A673 (cell line): ENCODE data around the gene BTN1A1. TPM values are rescaled to one million over a fixed set of nuclear protein-coding genes. Genes with fewer than 3 reads are reported as not detected.

ENCODE experiments used
- BruUV-seq: library from RNA; stranded (reverse); fragments of 400-500 nt; replicated peaks from 2 replicates; lab custom pipeline; 2021; lab: Mats Ljungman, UMichigan
- CTCF ChIA-PET: fragments of 300-600 bp; sonication (Branson Sonifier 250); formaldehyde crosslinking; loops from one replicate; lab custom pipeline; 2022; ENCODE audit warnings: antibody characterized with exemption; lab: Charles Lee
- POLR2A ChIA-PET: fragments of 300-600 bp; sonication (Branson Sonifier 250); formaldehyde crosslinking; loops from one replicate; lab custom pipeline; 2022; ENCODE audit warnings: antibody characterized with exemption; ENCODE audit not compliant: low non-redundant PET; lab: Charles Lee
- DNase-seq: peaks from one replicate; pipeline ENCODE4 v3.0.0-alpha.2; 2015; ENCODE audit warnings: low spot score
- H3K27ac ChIP-seq: fragments of 200-600 bp; sonication (generic); 2 replicates; pipeline ENCODE4 v1.5.1; 2016; ENCODE audit warnings: mixed run types, low read depth, mild to moderate bottlenecking, mixed read lengths, antibody characterized with exemption, low read length; ENCODE audit not compliant: poor library complexity, severe bottlenecking
- H3K27me3 ChIP-seq: fragments of 200-600 bp; sonication (generic); replicated peaks from 2 replicates; pipeline ENCODE4 v1.6.1; 2017; ENCODE audit warnings: mixed run types, low read depth, mild to moderate bottlenecking, mixed read lengths, antibody characterized with exemption, low read length; ENCODE audit not compliant: insufficient read depth, poor library complexity
- H3K36me3 ChIP-seq: fragments of 200-600 bp; sonication (generic); 2 replicates; pipeline ENCODE4 v1.6.1; 2016; ENCODE audit warnings: mixed run types, mild to moderate bottlenecking, mixed read lengths, antibody characterized with exemption, low read length; ENCODE audit not compliant: insufficient read depth, poor library complexity, severe bottlenecking
- H3K4me1 ChIP-seq: fragments of 200-600 bp; sonication (generic); 2 replicates; pipeline ENCODE4 v1.6.1; 2017; ENCODE audit warnings: mixed run types, mild to moderate bottlenecking, mixed read lengths, antibody characterized with exemption, low read length; ENCODE audit not compliant: insufficient read depth, poor library complexity, severe bottlenecking
- H3K4me3 ChIP-seq: fragments of 200-600 bp; sonication (generic); 2 replicates; pipeline ENCODE4 v1.5.1; 2016; ENCODE audit warnings: low read depth, mixed run types, mild to moderate bottlenecking, mixed read lengths, low read length; ENCODE audit not compliant: poor library complexity, severe bottlenecking
- H3K9me3 ChIP-seq: fragments of 200-600 bp; sonication (generic); 2 replicates; pipeline ENCODE4 v1.6.1; 2016; ENCODE audit warnings: mixed run types, low read depth, mild to moderate bottlenecking, mixed read lengths, antibody characterized with exemption, low read length; ENCODE audit not compliant: poor library complexity, severe bottlenecking
- EZH2 ChIP-seq: fragments of 200-600 bp; sonication (generic); IDR thresholded peaks from 2 replicates; pipeline ENCODE4 v1.6.1; 2017; ENCODE audit warnings: borderline replicate concordance, low read depth, mild to moderate bottlenecking, mixed read lengths, antibody characterized with exemption, low read length; ENCODE audit not compliant: poor library complexity, severe bottlenecking
- intact Hi-C: fragments of 100-400 bp; cut with micrococcal nuclease; formaldehyde crosslinking; loops from one replicate; pipeline ENCODE4 v1.10.0; 2022; ENCODE audit not compliant: unreplicated experiment
- total RNA-seq: library from RNA; stranded (reverse); gene quantifications from 2 replicates; pipeline ENCODE4 v1.2.3, GENCODE V29; 2021
- TF ChIP-seq, protein P1 (sequence below): fragments of 300-800, 200-600 bp; sonication (generic); conservative IDR thresholded peaks from 2 replicates; pipeline ENCODE4 v1.5.1; 2017; ENCODE audit warnings: low read depth, mild to moderate bottlenecking, antibody characterized with exemption, low read length, moderate library complexity, mixed read lengths

Gene BTN1A1
- total RNA-seq, 1 experiment from 2014 or later = not detected

DNA sequence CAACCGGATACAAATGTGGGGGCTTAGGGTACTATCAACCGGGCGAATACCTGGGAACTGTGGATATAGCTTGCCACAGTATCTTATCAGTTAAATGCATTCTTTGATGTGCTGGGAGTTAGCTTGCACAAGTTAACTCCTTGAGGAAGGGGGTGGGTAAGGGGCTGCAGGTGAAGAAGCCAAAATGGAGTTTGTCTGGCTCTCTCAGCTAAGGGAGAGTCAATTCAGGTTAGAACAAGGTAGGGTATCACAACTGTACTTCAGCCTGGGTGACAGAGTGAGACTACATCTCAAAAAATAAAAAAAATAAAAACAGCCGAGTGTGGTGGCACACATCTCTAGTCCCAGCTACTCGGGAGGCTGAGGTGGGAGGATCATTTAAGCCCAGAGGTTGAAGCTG, 8.5 kb upstream of the BTN1A1 start:
- intact Hi-C loops = no loop called here
- TF ChIP-seq, protein P1, sequence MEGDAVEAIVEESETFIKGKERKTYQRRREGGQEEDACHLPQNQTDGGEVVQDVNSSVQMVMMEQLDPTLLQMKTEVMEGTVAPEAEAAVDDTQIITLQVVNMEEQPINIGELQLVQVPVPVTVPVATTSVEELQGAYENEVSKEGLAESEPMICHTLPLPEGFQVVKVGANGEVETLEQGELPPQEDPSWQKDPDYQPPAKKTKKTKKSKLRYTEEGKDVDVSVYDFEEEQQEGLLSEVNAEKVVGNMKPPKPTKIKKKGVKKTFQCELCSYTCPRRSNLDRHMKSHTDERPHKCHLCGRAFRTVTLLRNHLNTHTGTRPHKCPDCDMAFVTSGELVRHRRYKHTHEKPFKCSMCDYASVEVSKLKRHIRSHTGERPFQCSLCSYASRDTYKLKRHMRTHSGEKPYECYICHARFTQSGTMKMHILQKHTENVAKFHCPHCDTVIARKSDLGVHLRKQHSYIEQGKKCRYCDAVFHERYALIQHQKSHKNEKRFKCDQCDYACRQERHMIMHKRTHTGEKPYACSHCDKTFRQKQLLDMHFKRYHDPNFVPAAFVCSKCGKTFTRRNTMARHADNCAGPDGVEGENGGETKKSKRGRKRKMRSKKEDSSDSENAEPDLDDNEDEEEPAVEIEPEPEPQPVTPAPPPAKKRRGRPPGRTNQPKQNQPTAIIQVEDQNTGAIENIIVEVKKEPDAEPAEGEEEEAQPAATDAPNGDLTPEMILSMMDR = no peak
- no peak for TF ChIP-seq EZH2

DNA sequence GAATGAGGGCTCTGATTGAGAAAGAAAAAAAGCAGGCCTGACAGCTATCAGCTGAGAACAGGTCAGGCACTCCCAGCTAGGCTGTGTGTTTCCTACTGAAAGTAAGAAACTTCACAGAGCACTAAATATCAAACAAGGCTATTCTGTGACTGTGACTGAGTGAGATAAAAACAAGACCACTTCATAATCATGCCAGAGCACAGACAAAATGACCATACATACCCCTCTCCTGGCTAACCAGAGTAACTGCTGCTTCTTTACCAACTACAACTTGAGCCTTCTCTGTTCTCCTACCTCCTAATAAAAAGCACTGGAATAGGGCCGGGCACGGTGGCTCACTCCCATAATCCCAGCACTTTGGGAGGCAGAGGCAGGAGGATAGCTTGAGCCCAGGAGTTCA, 6.8 kb upstream of the BTN1A1 start:
- Histone ChIP-seq H3K27ac (no peak overlapping the region), H3K36me3 (no peaks in the 10 kb centered on the region), H3K4me1 (no peaks in the 10 kb centered on the region), H3K27me3 (no peaks in the 10 kb centered on the region), H3K9me3 (no peaks in the 10 kb centered on the region), H3K4me3 (no peak overlapping the region)
- ChIA-PET CTCF (no interaction called here), POLR2A (no interaction called here)
- no peak for TF ChIP-seq EZH2
- TF ChIP-seq, protein P1 = peak; percentile 31
- DNase-seq = peak; percentile 30
- no TSS peak for BruUV-seq
- intact Hi-C loops = no loop called here

More for the DNA sequence above, 8.5 kb upstream of the BTN1A1 start:
- no peaks in the 10 kb centered on the region for H3K36me3 ChIP-seq
- ChIA-PET CTCF (no interaction called here), POLR2A (no interaction called here)
- H3K27ac ChIP-seq = no peak overlapping the region
- no TSS peak for BruUV-seq
- H3K9me3 ChIP-seq = no peaks in the 10 kb centered on the region
- no peaks in the 10 kb centered on the region for H3K27me3 ChIP-seq
- no peaks in the 10 kb centered on the region for H3K4me1 ChIP-seq
- H3K4me3 ChIP-seq = no peak overlapping the region
- DNase-seq = no peak

- intact Hi-C loops = no loop called here
- Histone ChIP-seq H3K27ac (no peak overlapping the region), H3K9me3 (no peaks in the 10 kb centered on the region), H3K4me3 (no peak overlapping the region), H3K4me1 (no peaks in the 10 kb centered on the region), H3K27me3 (no peaks in the 10 kb centered on the region), H3K36me3 (no peaks in the 10 kb centered on the region)
- ChIA-PET CTCF (no interaction called here), POLR2A (no interaction called here)
- no peak for TF ChIP-seq EZH2
- BruUV-seq = no TSS peak
- DNase-seq = no peak
Measured at GRCh38 chr6:26494117-26494516, 6.0 kb upstream of the BTN1A1 start.

GRCh38 chr6:26495281-26495680, 4.8 kb upstream of the BTN1A1 start:
- no peak overlapping the region for H3K27ac ChIP-seq

More at GRCh38 chr6:26495281-26495680, 4.8 kb upstream of the BTN1A1 start:
- Histone ChIP-seq H3K4me3 (no peak overlapping the region), H3K9me3 (no peaks in the 10 kb centered on the region), H3K27me3 (no peaks in the 10 kb centered on the region), H3K36me3 (no peaks in the 10 kb centered on the region), H3K4me1 (no peaks in the 10 kb centered on the region)
- TF ChIP-seq EZH2 = no peak
- TF ChIP-seq, protein P1 = no peak
- CTCF ChIA-PET = no interaction called here
- intact Hi-C loops = no loop called here
- no TSS peak for BruUV-seq
- DNase-seq = no peak
- POLR2A ChIA-PET = no interaction called here
